SK-N-SH (cell line): ENCODE results near the gene INPP5A.

ENCODE experiments used
- EP300 ChIP-seq, 2 experiments: IDR thresholded peaks; 2 replicates each; pipeline versions ENCODE4 v1.4.0 to v1.6.1; 2012; ENCODE audit warnings: borderline replicate concordance in 1 of 2, low read depth in 1 of 2, low read length in 1 of 2
- EZH2phosphoT487 ChIP-seq: fragments of 200-600 bp; sonication (generic); IDR thresholded peaks from 2 replicates; pipeline ENCODE4 v1.6.1; 2017; ENCODE audit warnings: low read depth, mixed run types, mild to moderate bottlenecking, antibody characterized with exemption, moderate library complexity, borderline replicate concordance
- FOXM1 ChIP-seq: IDR thresholded peaks from 2 replicates; pipeline ENCODE4 v1.4.0; 2012; ENCODE audit warnings: low read depth, mild to moderate bottlenecking
- RAD21 ChIP-seq: IDR thresholded peaks from 2 replicates; pipeline ENCODE4 v1.6.1; 2012; ENCODE audit warnings: mild to moderate bottlenecking, low read length
- SMC3 ChIP-seq: IDR thresholded peaks from 2 replicates; pipeline ENCODE4 v1.6.1; 2012; ENCODE audit warnings: low read depth, low read length, improper control_type of control experiment
- TF ChIP-seq, protein P1 (sequence below): fragments of 200-600 bp; sonication (generic); IDR thresholded peaks from 2 replicates; pipeline ENCODE4 v1.6.1; 2017; ENCODE audit warnings: antibody characterized with exemption, mild to moderate bottlenecking, moderate library complexity
- TF ChIP-seq, protein P2 (sequence below): IDR thresholded peaks from 2 replicates; pipeline ENCODE4 v1.4.0; 2012; ENCODE audit warnings: low read depth, borderline replicate concordance
- TF ChIP-seq, protein P3 (sequence below): fragments of 150-350 bp; IDR thresholded peaks from 2 replicates; pipeline ENCODE4 v1.6.1; 2017; ENCODE audit warnings: antibody characterized with exemption, low read length, low read depth, borderline replicate concordance

DNA sequence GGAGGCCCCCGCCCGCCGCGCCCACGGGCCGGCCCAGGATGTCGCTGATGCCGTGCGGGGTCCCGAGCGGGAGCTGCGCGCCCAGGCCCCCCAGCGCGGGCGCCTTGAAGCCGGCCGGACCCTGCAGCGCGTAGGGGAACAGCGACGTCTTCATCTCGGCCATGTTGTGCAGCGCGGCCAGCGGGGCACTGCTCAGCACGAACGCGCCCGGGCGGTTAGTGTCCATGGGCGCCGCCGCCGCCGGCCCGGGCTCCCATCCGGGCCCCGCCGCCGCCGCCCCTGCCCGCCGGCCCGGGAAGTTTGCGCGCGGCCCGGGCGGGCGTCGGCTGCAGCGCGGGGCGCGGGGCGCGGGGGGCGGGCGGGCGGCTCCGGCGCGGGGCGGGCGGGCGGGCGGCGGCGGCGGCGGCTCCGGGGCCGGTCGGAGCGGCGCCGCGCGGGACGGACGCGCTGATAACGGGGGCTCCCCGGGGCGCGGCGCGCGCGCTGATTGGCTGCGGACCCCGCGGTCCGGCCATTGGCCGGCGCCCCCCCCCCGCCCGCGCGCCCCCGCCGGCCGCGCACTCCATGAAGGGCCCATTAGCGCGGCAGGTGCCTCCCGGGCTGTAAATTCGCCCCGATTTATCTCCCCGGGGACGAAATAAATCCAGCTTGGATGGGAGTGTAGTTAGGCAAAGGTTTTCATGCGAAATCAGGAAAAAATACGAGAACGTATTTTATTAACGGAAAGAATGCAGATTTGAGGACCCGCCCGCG is 248.3 kb downstream of the INPP5A start, which contains the start of gene NKX6-2:
- TF ChIP-seq FOXM1 (no peak), RAD21 (no peak), EZH2phosphoT487 (no peak), SMC3 (no peak), EP300 (IDR thresholded peaks at IDR 0.05; ENCODE audit: borderline replicate concordance in 1 of 2, low read depth in 1 of 2, low read length in 1 of 2) (no peak)
- TF ChIP-seq, protein P1, sequence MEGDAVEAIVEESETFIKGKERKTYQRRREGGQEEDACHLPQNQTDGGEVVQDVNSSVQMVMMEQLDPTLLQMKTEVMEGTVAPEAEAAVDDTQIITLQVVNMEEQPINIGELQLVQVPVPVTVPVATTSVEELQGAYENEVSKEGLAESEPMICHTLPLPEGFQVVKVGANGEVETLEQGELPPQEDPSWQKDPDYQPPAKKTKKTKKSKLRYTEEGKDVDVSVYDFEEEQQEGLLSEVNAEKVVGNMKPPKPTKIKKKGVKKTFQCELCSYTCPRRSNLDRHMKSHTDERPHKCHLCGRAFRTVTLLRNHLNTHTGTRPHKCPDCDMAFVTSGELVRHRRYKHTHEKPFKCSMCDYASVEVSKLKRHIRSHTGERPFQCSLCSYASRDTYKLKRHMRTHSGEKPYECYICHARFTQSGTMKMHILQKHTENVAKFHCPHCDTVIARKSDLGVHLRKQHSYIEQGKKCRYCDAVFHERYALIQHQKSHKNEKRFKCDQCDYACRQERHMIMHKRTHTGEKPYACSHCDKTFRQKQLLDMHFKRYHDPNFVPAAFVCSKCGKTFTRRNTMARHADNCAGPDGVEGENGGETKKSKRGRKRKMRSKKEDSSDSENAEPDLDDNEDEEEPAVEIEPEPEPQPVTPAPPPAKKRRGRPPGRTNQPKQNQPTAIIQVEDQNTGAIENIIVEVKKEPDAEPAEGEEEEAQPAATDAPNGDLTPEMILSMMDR: no peak
- TF ChIP-seq, protein P2, sequence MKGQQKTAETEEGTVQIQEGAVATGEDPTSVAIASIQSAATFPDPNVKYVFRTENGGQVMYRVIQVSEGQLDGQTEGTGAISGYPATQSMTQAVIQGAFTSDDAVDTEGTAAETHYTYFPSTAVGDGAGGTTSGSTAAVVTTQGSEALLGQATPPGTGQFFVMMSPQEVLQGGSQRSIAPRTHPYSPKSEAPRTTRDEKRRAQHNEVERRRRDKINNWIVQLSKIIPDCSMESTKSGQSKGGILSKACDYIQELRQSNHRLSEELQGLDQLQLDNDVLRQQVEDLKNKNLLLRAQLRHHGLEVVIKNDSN: no peak
- TF ChIP-seq, protein P3, sequence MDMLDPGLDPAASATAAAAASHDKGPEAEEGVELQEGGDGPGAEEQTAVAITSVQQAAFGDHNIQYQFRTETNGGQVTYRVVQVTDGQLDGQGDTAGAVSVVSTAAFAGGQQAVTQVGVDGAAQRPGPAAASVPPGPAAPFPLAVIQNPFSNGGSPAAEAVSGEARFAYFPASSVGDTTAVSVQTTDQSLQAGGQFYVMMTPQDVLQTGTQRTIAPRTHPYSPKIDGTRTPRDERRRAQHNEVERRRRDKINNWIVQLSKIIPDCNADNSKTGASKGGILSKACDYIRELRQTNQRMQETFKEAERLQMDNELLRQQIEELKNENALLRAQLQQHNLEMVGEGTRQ: no peak
